Nephron progenitor cell (in vitro differentiated cells): Measurements from ENCODE around the gene DBP.

Experiments
- DNase-seq: peaks from one replicate; pipeline ENCODE4 v3.0.0; 2021
- H3K27ac Mint-ChIP-seq: 2 replicates; pipeline ENCODE4 v1.8.0; 2021; ENCODE audit warnings: mild to moderate bottlenecking, moderate library complexity, mixed read lengths
- H3K27me3 Mint-ChIP-seq: 2 replicates; pipeline ENCODE4 v1.8.0; 2021; ENCODE audit warnings: mild to moderate bottlenecking, low read depth, mixed read lengths; ENCODE audit not compliant: poor library complexity
- H3K36me3 Mint-ChIP-seq: 2 replicates; pipeline ENCODE4 v1.8.0; 2021; ENCODE audit warnings: low read depth, mixed read lengths
- H3K4me1 Mint-ChIP-seq: 2 replicates; pipeline ENCODE4 v1.8.0; 2021; ENCODE audit warnings: mixed read lengths
- H3K4me3 Mint-ChIP-seq: 2 replicates; pipeline ENCODE4 v1.8.0; 2021; ENCODE audit warnings: mild to moderate bottlenecking, moderate library complexity, mixed read lengths
- H3K9me3 Mint-ChIP-seq: 2 replicates; pipeline ENCODE4 v1.8.0; 2021; ENCODE audit warnings: mild to moderate bottlenecking, moderate library complexity, mixed read lengths
- TF ChIP-seq, protein P1 (sequence below): fragments of 200-600 bp; sonication (generic); IDR thresholded peaks from 2 replicates; pipeline ENCODE4 v1.5.0; 2021; ENCODE audit warnings: antibody characterized with exemption

DBP gene

DNA sequence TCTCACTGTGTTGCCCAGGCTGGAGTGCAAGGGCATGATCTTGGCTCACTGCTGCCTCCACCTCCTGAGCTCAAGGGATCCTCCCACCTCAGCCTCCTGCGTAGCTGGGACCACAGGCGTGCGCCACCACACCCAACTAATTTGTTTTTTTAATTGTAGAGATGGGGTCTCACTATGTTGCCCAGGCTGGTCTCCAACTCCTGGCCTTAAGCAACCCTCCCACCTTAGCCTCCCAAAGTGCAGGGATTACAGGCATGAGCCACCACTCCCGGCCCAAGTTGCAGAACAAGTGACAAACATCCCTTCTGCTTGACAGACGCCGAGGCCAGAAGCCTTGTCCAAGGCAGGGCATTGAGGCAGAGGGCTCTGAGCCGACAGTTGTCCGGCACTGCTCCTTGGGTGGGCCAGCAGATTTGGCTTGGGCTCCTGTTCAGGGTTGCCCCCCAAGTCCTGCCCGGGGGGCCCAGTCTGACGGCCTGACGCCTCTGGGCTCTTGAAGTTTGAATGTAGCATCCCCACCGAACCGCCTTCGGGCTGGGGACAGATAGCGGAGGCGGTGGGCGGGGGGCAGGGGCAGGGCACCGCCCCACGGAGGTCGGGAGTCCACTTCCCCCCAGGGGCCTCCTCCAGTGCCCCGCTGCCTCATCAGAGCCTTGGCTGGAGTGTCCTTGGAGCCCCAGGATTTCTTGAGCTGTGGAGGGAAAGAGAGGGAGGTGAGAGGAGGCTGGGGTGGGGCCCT lies 36.3 kb downstream of the DBP start:
- Mint-ChIP-seq H3K27me3 (peaks cover under 1% of the 10 kb centered on the region), H3K4me3 (no peak overlapping the region), H3K9me3 (no peaks in the 10 kb centered on the region), H3K4me1 (peaks cover 13% of the 10 kb centered on the region), H3K27ac (no peak overlapping the region), H3K36me3 (no peaks in the 10 kb centered on the region)
- no peak for DNase-seq
- TF ChIP-seq, protein P1, sequence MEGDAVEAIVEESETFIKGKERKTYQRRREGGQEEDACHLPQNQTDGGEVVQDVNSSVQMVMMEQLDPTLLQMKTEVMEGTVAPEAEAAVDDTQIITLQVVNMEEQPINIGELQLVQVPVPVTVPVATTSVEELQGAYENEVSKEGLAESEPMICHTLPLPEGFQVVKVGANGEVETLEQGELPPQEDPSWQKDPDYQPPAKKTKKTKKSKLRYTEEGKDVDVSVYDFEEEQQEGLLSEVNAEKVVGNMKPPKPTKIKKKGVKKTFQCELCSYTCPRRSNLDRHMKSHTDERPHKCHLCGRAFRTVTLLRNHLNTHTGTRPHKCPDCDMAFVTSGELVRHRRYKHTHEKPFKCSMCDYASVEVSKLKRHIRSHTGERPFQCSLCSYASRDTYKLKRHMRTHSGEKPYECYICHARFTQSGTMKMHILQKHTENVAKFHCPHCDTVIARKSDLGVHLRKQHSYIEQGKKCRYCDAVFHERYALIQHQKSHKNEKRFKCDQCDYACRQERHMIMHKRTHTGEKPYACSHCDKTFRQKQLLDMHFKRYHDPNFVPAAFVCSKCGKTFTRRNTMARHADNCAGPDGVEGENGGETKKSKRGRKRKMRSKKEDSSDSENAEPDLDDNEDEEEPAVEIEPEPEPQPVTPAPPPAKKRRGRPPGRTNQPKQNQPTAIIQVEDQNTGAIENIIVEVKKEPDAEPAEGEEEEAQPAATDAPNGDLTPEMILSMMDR, result no peak

DNA sequence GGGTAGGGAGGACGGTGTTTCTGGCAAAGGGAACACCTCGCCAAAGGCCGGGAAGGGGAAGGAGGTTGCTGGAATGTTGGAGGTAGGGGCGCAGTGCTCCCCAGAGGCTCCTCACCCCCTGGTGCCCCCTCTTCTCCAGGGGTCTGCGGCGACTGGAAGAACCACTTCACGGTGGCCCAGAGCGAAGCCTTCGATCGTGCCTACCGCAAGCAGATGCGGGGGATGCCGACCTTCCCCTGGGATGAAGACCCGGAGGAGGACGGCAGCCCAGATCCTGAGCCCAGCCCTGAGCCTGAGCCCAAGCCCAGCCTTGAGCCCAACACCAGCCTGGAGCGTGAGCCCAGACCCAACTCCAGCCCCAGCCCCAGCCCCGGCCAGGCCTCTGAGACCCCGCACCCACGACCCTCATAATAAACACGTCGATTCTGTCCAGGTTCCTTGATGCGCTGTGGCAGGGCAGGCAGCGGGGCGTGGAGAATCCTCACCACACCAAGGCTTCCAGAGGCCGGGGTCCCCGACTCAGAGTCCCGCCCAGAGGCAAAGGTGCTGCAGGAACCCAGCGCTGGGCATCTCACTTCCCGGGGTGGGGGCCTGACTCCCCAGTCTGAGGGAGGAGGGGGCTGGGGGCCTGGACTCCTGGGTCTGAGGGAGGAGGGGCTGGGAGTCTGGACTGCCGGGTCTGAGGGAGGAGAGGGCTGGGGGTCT lies 38.0 kb downstream of the DBP start:
- no peaks in the 10 kb centered on the region for H3K27me3 Mint-ChIP-seq
- TF ChIP-seq, protein P1, result no peak
- H3K4me1 Mint-ChIP-seq, result peaks cover 13% of the 10 kb centered on the region
- no peaks in the 10 kb centered on the region for H3K36me3 Mint-ChIP-seq
- no peaks in the 10 kb centered on the region for H3K9me3 Mint-ChIP-seq
- no peak overlapping the region for H3K4me3 Mint-ChIP-seq
- H3K27ac Mint-ChIP-seq, result no peak overlapping the region
- DNase-seq, result no peak

DNA sequence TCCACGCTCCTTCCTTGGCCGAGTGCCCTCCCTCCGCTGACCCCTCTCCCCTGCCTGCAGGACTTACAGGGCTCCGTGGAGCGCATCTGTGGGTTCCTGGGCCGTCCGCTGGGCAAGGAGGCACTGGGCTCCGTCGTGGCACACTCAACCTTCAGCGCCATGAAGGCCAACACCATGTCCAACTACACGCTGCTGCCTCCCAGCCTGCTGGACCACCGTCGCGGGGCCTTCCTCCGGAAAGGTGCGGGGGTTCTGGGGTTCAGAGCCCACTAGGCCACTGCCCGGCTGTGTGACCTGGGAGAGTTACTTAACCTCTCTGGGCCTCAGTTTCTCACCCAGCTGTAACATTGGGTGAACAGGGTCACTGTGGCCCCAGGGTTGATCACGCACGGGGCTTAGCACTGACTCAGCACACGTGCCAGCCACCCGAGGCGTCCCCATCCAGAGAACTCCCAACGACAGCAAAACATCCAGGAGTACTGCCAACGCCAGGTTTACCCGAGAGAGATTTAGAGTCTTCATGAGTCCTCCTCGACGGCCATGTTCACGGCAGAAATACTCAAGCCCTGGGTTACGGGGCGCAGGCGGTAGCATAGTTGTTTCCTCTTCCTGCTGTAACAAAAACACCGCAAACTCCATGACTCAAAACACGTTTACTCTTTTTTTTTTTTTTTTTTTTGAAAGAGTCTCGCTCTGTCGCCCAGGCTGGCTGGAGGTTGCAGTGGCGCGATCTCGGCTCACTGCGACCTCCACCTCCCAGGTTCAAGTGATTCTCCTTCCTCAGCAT lies 40.3 kb downstream of the DBP start:
- Mint-ChIP-seq H3K36me3 (no peaks in the 10 kb centered on the region), H3K4me3 (no peak overlapping the region), H3K9me3 (no peaks in the 10 kb centered on the region), H3K4me1 (peaks cover 10% of the 10 kb centered on the region), H3K27me3 (peaks cover 7% of the 10 kb centered on the region), H3K27ac (no peak overlapping the region)
- no peak for DNase-seq
- TF ChIP-seq, protein P1, result no peak

DNA sequence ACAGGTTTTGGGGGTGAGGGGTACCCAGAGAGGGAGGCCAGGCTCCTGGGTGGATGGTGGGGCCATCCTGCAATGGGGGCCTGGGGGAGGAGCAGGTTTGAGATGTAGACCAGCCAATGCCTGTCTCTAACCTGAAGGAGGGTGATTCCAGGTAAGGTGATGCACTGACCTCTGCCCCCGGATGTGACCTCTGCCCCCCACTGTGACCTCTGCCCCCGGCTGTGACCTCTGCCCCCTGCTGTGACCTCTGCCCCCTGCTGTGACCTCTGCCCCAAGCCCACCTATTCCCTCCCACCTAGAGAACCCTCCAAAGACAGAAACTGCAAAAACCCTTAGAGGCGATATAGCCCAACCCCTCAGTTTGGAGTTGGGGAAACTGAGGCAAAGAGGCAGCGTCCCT lies 40.9 kb downstream of the DBP start:
- Mint-ChIP-seq H3K27ac (peak overlapping the region; percentile 39), H3K4me3 (no peak overlapping the region), H3K4me1 (peaks cover 10% of the 10 kb centered on the region), H3K9me3 (no peaks in the 10 kb centered on the region), H3K36me3 (no peaks in the 10 kb centered on the region), H3K27me3 (peaks cover 11% of the 10 kb centered on the region)
- TF ChIP-seq, protein P1, result no peak
- DNase-seq, result no peak

DNA sequence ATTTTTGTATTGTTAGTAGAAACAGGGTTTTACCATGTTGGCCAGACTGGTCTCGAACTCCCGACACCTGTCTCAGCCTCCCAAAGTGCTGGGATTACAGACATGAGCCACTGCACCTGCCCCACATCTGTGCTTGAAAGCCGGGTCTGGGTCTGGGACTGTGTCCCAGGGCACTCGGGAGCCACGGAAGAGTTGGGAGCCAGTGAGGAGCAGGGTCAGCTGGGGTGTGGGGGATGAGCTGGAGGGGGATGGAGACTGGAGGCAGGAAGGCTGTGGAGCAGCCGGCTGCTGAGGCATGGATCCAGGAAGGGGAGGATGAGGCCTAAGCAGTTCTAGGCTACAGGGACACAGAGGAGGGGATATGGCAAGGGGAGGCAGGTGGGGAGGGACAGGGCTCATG lies 41.3 kb downstream of the DBP start:
- H3K27ac Mint-ChIP-seq, result no peak overlapping the region
- DNase-seq, result no peak
- H3K4me1 Mint-ChIP-seq, result peaks cover 10% of the 10 kb centered on the region
- no peaks in the 10 kb centered on the region for H3K36me3 Mint-ChIP-seq
- H3K27me3 Mint-ChIP-seq, result peaks cover 15% of the 10 kb centered on the region
- H3K9me3 Mint-ChIP-seq, result no peaks in the 10 kb centered on the region
- TF ChIP-seq, protein P1, result no peak
- no peak overlapping the region for H3K4me3 Mint-ChIP-seq
